Progenitor cell of endocrine pancreas (in vitro differentiated cells): ENCODE data around the gene NLRP14. TPM values are rescaled to one million over a fixed set of nuclear protein-coding genes. Genes with fewer than 3 reads are reported as not detected.
A peak's percentile ranks its signal among the peaks of the same experiment; 100 is the strongest.

Experiments
- DNase-seq: peaks from one replicate; pipeline ENCODE4 v3.0.0; 2021; ENCODE audit warnings: low spot score; ENCODE audit not compliant: unreplicated experiment
- H3K27ac Mint-ChIP-seq: 2 replicates; pipeline ENCODE4 v1.8.0; 2021; ENCODE audit warnings: mild to moderate bottlenecking, moderate library complexity, mixed read lengths
- H3K27me3 Mint-ChIP-seq: 2 replicates; pipeline ENCODE4 v1.8.0; 2021; ENCODE audit warnings: mixed read lengths
- H3K36me3 Mint-ChIP-seq: 2 replicates; pipeline ENCODE4 v1.8.0; 2022; ENCODE audit warnings: mixed read lengths; ENCODE audit not compliant: insufficient read depth
- H3K4me1 Mint-ChIP-seq: 2 replicates; pipeline ENCODE4 v1.8.0; 2021; ENCODE audit warnings: low read depth, mixed read lengths
- H3K4me3 Mint-ChIP-seq: 2 replicates; pipeline ENCODE4 v1.8.0; 2021; ENCODE audit warnings: low read depth, mild to moderate bottlenecking, moderate library complexity, mixed read lengths
- H3K9me3 Mint-ChIP-seq: 2 replicates; pipeline ENCODE4 v1.8.0; 2021; ENCODE audit warnings: low read depth, mixed read lengths
- CTCF ChIP-seq: fragments of 200-600 bp; sonication (generic); IDR thresholded peaks from one replicate; pipeline ENCODE4 v1.5.0; 2021; ENCODE audit warnings: antibody characterized with exemption, mild to moderate bottlenecking; ENCODE audit not compliant: unreplicated experiment
- total RNA-seq: library from RNA; stranded (reverse); gene quantifications from 2 replicates; pipeline ENCODE4 v1.2.1, GENCODE V29; 2021

The NLRP14 gene
- total RNA-seq, 1 donor from 2014 or later: 0.26 TPM

- Mint-ChIP-seq H3K36me3 (peaks cover 9% of the 10 kb centered on the region), H3K27me3 (no peaks in the 10 kb centered on the region), H3K27ac (no peak overlapping the region), H3K4me1 (peaks cover 13% of the 10 kb centered on the region), H3K9me3 (no peaks in the 10 kb centered on the region), H3K4me3 (no peak overlapping the region)
- no peak for DNase-seq
- no peak for TF ChIP-seq CTCF
These were observed 6.2 kb upstream of the NLRP14 start for GRCh38 chr11:7014118-7014517.

GRCh38 chr11:7016011-7016410, 4.3 kb upstream of the NLRP14 start:
- Mint-ChIP-seq H3K4me3 (no peak overlapping the region), H3K36me3 (peaks cover 8% of the 10 kb centered on the region), H3K27me3 (no peaks in the 10 kb centered on the region), H3K27ac (no peak overlapping the region), H3K4me1 (peaks cover 17% of the 10 kb centered on the region), H3K9me3 (no peaks in the 10 kb centered on the region)
- DNase-seq: no peak
- TF ChIP-seq CTCF: no peak

- Mint-ChIP-seq H3K27me3 (peaks cover 8% of the 10 kb centered on the region), H3K9me3 (no peaks in the 10 kb centered on the region), H3K4me3 (peak overlapping the region; percentile 94), H3K27ac (peak overlapping the region; percentile 96), H3K36me3 (peaks cover 3% of the 10 kb centered on the region), H3K4me1 (peaks cover 10% of the 10 kb centered on the region)
- DNase-seq: peak; percentile 14
- no peak for TF ChIP-seq CTCF
These were observed 638 bp upstream of the NLRP14 start for GRCh38 chr11:7019500-7020182.

DNA sequence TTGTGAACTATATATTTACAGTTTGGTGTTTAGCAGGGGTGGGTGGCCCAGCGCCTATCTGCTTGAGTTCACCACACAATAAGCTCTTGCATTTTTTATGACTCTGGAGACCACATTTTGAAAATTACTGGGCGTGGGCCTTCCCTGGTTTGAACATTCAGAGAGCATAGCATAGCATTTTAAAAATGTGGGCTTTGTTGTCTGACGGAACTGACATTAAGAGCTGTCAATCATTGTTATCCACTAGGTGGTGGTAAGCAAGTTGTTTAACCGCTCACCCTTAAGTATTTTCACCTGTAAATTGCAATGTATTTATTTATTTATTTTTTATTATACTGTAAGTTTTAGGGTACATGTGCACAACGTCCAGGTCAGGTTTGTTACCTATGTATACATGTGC, 1.0 kb downstream of the NLRP14 start:
- Mint-ChIP-seq H3K9me3 (no peaks in the 10 kb centered on the region), H3K4me1 (peaks cover 10% of the 10 kb centered on the region), H3K36me3 (peaks cover 3% of the 10 kb centered on the region), H3K27me3 (peaks cover 19% of the 10 kb centered on the region), H3K4me3 (peak overlapping the region; percentile 94), H3K27ac (no peak overlapping the region)
- no peak for TF ChIP-seq CTCF
- DNase-seq: no peak

- no peak for DNase-seq
- no peak overlapping the region for H3K4me3 Mint-ChIP-seq
- peaks cover 30% of the 10 kb centered on the region for H3K27me3 Mint-ChIP-seq
- no peaks in the 10 kb centered on the region for H3K4me1 Mint-ChIP-seq
- no peaks in the 10 kb centered on the region for H3K9me3 Mint-ChIP-seq
- H3K36me3 Mint-ChIP-seq: no peaks in the 10 kb centered on the region
- H3K27ac Mint-ChIP-seq: no peak overlapping the region
- no peak for TF ChIP-seq CTCF
These were observed 7.9 kb downstream of the NLRP14 start for GRCh38 chr11:7028141-7028540.
